OCI-LY1 (cell line): ENCODE measurements around the gene TAS1R2.

ENCODE experiments used
- H2AFZ ChIP-seq: fragments of 200-600 bp; sonication (generic), shearing (Covaris generic); 2 replicates; pipeline ENCODE4 v1.6.0; 2014; ENCODE audit warnings: antibody characterized with exemption, mild to moderate bottlenecking, low read length
- H3F3A ChIP-seq: fragments of 200-600 bp; sonication (generic), shearing (Covaris generic); 2 replicates; pipeline ENCODE4 v1.6.0; 2014; ENCODE audit warnings: mild to moderate bottlenecking, antibody characterized with exemption, low read length, moderate library complexity; ENCODE audit not compliant: insufficient read depth
- H3K27ac ChIP-seq: fragments of 200-600 bp; sonication (generic); 2 replicates; pipeline ENCODE4 v1.5.1; 2014; ENCODE audit warnings: low read length, mixed run types, mild to moderate bottlenecking, low read depth; ENCODE audit not compliant: poor library complexity, severe bottlenecking
- H3K27me3 ChIP-seq: fragments of 200-600 bp; sonication (generic); 2 replicates; pipeline ENCODE4 v1.6.0; 2014; ENCODE audit warnings: antibody characterized with exemption, mild to moderate bottlenecking, low read length, moderate library complexity; ENCODE audit not compliant: insufficient read depth
- H3K36me3 ChIP-seq: fragments of 200-600 bp; sonication (generic); 2 replicates; pipeline ENCODE4 v1.6.1; 2014; ENCODE audit warnings: mild to moderate bottlenecking, antibody characterized with exemption, low read length, moderate library complexity, mixed read lengths; ENCODE audit not compliant: insufficient read depth
- H3K4me1 ChIP-seq: fragments of 200-600 bp; sonication (generic); 2 replicates; pipeline ENCODE4 v1.5.1; 2014; ENCODE audit warnings: mild to moderate bottlenecking, low read length, moderate library complexity; ENCODE audit not compliant: insufficient read depth, severe bottlenecking
- H3K4me2 ChIP-seq: fragments of 200-600 bp; sonication (generic), shearing (Covaris generic); 2 replicates; pipeline ENCODE4 v1.6.1; 2014; ENCODE audit warnings: low read length
- H3K4me3 ChIP-seq: fragments of 200-600 bp; sonication (generic); 2 replicates; pipeline ENCODE4 v1.5.1; 2014; ENCODE audit warnings: low read length, low read depth, mild to moderate bottlenecking, mixed read lengths; ENCODE audit not compliant: poor library complexity, severe bottlenecking
- H3K79me2 ChIP-seq: fragments of 200-600 bp; shearing (Covaris generic); 2 replicates; pipeline ENCODE4 v1.6.1; 2016; ENCODE audit warnings: mixed run types, low read length, mixed read lengths; ENCODE audit not compliant: insufficient read depth
- H3K9ac ChIP-seq: fragments of 200-600 bp; sonication (generic), shearing (Covaris generic); 2 replicates; pipeline ENCODE4 v1.6.1; 2014; ENCODE audit warnings: mild to moderate bottlenecking, low read length, mixed read lengths
- H3K9me2 ChIP-seq: fragments of 200-600 bp; sonication (generic), shearing (Covaris generic); 2 replicates; pipeline ENCODE4 v1.6.1; 2014; ENCODE audit warnings: low read depth, mild to moderate bottlenecking, low read length, mixed read lengths
- H3K9me3 ChIP-seq: fragments of 200-600 bp; shearing (Covaris generic); 2 replicates; pipeline ENCODE4 v1.6.1; 2014; ENCODE audit warnings: low read length, mixed read lengths
- H4K20me1 ChIP-seq: fragments of 200-600 bp; sonication (generic), shearing (Covaris generic); 2 replicates; pipeline ENCODE4 v1.6.0; 2016; ENCODE audit warnings: mild to moderate bottlenecking, low read length; ENCODE audit not compliant: insufficient read depth
- CTCF ChIP-seq: fragments of 200-600 bp; sonication (generic), shearing (Covaris generic); IDR thresholded peaks from 2 replicates; pipeline ENCODE4 v1.5.1; 2017; ENCODE audit warnings: mild to moderate bottlenecking, antibody characterized with exemption, low read length, moderate library complexity, mixed read lengths
- EZH2 ChIP-seq: fragments of 200-600 bp; sonication (generic), shearing (Covaris generic); IDR thresholded peaks from 2 replicates; pipeline ENCODE4 v1.8.0; 2017; ENCODE audit warnings: borderline replicate concordance, mixed run types, mild to moderate bottlenecking, antibody characterized with exemption, low read length, moderate library complexity, mixed read lengths

TAS1R2 gene

GRCh38 chr1:18856435-18856834, 3.0 kb downstream of the TAS1R2 start:
- no peak overlapping the region for H3K4me2 ChIP-seq
- H2AFZ ChIP-seq = no peak overlapping the region
- no peaks in the 10 kb centered on the region for H3F3A ChIP-seq
- H3K9me3 ChIP-seq = no peaks in the 10 kb centered on the region
- no peak overlapping the region for H3K9ac ChIP-seq
- H4K20me1 ChIP-seq = no peaks in the 10 kb centered on the region
- no peaks in the 10 kb centered on the region for H3K79me2 ChIP-seq
- TF ChIP-seq EZH2 (no peak), CTCF (no peak)
- no peaks in the 10 kb centered on the region for H3K4me1 ChIP-seq
- H3K27ac ChIP-seq = no peak overlapping the region
- no peaks in the 10 kb centered on the region for H3K36me3 ChIP-seq
- H3K27me3 ChIP-seq = no peaks in the 10 kb centered on the region; the same call in 1 of the 2 replicates
- no peak overlapping the region for H3K4me3 ChIP-seq
- no peaks in the 10 kb centered on the region for H3K9me2 ChIP-seq

GRCh38 chr1:18855573-18855972, 3.9 kb downstream of the TAS1R2 start:
- Histone ChIP-seq H4K20me1 (no peaks in the 10 kb centered on the region), H2AFZ (no peak overlapping the region), H3F3A (no peaks in the 10 kb centered on the region), H3K9ac (no peak overlapping the region), H3K4me3 (no peak overlapping the region), H3K4me2 (no peak overlapping the region), H3K4me1 (no peaks in the 10 kb centered on the region), H3K9me2 (no peaks in the 10 kb centered on the region), H3K27me3 (no peaks in the 10 kb centered on the region; the same call in 1 of the 2 replicates), H3K79me2 (no peaks in the 10 kb centered on the region), H3K9me3 (no peaks in the 10 kb centered on the region), H3K27ac (no peak overlapping the region), H3K36me3 (no peaks in the 10 kb centered on the region)
- TF ChIP-seq EZH2 = no peak
- TF ChIP-seq CTCF = no peak

DNA sequence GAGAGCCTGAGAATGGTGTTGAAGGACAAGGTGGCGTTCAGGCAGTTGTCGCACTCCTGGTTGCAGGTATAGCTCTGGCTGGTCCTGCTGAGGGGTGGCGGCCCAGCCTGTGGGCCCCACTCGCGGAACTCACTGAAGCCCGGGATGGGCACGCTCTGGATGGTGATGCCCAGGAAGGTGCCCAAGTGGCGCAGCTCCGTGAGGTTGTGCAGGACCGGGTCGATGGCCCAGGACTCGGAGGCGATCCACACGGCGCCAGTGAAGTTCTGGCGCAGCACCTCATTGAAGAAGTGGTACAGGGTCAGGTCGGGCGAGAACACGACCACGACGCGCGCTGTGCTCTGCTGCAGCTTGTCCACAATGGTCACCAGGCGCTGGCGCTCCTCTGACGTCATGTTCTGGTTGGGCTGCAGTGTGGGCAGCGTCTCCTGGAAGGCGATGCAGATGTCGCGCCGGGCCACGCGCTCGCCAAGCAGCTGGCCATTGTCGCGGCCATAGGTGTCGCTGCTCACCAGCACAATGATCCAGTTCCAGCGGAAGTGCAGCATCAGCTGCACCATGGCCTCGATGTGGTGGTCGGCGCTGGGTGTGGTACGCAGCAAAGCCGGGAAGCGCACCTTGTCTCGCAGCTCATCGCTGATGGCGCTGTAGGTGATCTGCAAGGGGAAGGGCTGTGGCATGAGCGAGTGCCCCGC, 5.0 kb downstream of the TAS1R2 start:
- Histone ChIP-seq H3K27ac (no peak overlapping the region), H3K4me2 (no peak overlapping the region), H3K9ac (no peak overlapping the region), H3K9me2 (no peaks in the 10 kb centered on the region), H2AFZ (no peak overlapping the region), H3K9me3 (no peaks in the 10 kb centered on the region), H3K4me1 (no peaks in the 10 kb centered on the region), H3F3A (no peaks in the 10 kb centered on the region), H3K79me2 (no peaks in the 10 kb centered on the region), H3K36me3 (no peaks in the 10 kb centered on the region), H3K4me3 (no peak overlapping the region), H3K27me3 (no peaks in the 10 kb centered on the region; the same call in 1 of the 2 replicates), H4K20me1 (no peaks in the 10 kb centered on the region)
- TF ChIP-seq CTCF = no peak
- TF ChIP-seq EZH2 = no peak
